Measurements from ENCODE around the gene KDR.

DNA sequence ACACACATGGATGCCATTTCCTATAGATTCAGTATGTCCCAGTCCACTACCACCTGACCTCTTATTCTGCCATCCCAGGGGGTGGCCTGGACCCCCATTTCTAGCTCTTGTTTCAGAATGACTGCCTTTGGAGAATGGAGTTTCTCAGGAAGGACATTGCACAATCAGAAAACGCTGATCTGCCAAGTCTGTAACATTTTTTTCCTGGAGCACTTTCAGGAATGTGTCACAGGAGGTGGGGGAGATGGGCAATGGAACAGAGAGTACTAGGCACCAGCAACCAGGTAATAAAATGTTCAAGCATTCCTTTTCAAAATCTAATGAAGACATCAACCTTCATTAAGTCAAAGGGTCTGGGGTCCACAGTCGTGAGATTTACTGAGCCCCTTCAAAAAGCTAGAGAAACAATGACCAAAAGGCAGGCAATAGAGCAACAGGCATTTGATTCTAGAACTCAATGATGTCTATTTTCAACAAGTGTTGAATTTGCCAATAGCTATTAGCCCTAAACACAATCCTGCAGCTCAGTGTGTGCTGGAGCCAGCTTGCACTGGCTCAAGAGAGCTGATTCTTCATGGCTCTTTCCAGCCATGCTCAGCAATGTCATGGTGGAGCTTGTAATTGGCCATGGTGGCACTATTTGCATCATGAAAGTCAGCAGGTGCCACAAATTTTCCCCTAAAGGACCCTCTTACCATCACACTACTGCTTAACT lies 87.1 kb downstream of the KDR start:
- TF ChIP-seq CTCF (IDR thresholded peaks at IDR 0.05; ENCODE audit: insufficient read depth, low read length, poor library complexity, severe bottlenecking) (no peak), EZH2phosphoT487 (conservative IDR thresholded peaks at IDR 0.05; ENCODE audit: low read length) (no peak)

All from SU-DHL-6 (cell line).